GM21526 (cell line): ENCODE measurements around the gene PTGDS.

Source experiments
- ATAC-seq: cut with Tn5 transposase; IDR thresholded peaks from one replicate; pipeline ENCODE4 v1.9.1; 2021; ENCODE audit warnings: moderate library complexity; ENCODE audit not compliant: unreplicated experiment, low FRiP score

Gene PTGDS

GRCh38 chr9:136945333-136946227, 31.7 kb upstream of the PTGDS start:
- no peak for ATAC-seq

- no peak for ATAC-seq
Observed at GRCh38 chr9:136946228-136947027, 30.9 kb upstream of the PTGDS start.

DNA sequence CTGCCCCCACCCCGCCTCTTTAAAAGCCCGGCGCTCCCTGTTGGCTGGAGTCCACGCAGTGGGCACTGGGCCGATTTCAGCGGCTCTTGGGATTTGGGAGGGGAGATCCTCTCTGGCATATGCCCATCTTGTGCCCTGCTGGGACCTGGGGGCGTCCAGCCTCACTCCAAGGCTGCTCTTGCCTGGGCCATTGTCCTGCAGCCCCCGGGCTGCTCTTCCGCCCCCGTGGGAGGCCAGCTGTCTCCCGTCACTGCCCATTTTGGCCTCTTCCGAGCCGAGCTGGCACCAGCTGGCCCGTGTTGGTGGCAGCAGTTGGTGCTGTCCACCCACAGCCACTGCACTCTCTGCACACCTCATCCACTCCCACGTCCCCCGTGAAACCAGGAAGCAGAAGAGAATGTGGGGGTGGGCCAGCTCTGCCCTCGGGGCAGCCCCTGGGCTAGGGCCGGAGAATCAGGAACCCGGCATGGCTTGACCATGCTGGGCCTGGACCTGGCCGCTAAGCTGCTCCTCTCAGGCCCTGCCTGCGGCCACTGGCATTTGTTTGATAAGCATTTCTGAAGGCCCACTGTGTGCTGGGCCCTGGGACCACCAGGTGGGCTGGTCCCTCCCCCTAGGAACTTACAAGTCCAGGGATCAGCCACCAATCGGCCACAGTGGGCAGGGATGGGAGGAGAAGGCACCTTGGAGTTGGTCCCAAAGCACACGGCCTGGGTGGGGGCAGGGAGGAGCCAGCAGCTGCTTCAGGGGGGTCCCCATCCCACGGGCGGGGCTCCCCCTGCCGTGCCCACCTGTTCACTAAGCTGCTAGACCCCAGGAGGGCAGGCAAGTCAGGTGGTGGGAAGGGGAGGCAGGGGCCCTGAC, 30.0 kb upstream of the PTGDS start:
- no peak for ATAC-seq

DNA sequence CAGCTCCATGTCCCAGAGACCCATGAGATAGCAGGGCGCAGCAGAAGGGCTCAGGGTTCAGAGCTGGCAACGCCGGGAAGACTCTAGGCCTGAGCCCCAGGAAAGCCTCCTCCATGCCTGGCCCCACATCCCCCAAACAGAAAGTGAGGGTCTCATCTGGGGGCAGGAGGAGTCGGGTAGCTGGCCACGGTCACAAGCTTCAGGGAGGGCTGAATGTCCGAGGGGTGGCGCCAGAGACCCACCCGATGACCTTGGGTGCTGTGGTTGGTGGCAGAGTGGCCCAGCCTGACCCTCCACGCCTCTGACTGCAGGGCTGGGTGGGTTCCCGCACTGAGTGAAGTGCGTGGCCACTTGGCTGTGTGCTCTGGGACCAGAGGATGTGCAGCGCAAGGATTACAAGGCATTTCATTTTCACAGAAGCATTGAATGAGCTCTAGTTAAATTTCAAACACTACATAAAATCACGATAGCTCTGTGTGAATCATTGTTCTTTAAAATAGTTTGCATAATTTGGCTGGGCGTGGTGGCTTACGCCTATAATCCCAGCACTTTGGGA, 29.3 kb upstream of the PTGDS start:
- no peak for ATAC-seq

- ATAC-seq = no peak
Observed at GRCh38 chr9:136949239-136949816, 28.0 kb upstream of the PTGDS start.

GRCh38 chr9:136949817-136950655, 27.3 kb upstream of the PTGDS start:
- ATAC-seq = peak; percentile 75

DNA sequence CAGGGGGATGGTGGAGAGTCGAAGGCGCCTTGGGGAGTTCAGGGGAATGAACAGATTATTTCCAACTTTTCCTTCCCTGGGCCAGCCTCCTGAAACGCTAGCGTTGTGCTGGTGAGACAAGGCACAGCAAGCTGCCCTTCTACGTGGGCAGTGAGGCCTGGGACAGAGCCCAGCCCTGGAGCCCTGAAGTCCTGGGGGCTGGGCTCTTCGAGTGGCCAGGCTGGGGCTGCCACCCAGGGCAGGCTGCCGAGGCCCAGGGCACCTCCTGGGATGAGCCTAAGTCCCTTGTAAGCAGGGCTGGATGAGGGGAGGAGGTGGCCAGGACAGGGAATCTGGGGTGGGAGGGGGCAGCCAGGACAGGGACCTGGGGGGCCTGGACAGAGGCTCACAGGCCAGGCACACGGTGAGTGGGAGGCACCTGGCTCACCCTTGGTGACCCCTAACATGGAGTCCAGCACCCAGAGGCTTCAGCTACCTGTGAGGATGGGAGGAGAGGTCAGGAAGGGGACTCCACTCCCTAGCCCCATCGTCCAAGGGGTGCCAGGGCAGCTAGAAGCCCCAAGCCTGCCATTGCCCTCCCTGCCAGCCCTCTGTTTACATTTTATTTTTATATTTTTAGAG, 26.5 kb upstream of the PTGDS start:
- ATAC-seq = no peak

GRCh38 chr9:136951541-136952320, 25.6 kb upstream of the PTGDS start, which contains the start of gene LCN12:
LCN12 (plus strand) TSS chr9:136952273; CDS start chr9:136952328, 55 bp downstream.
- no peak for ATAC-seq

GRCh38 chr9:136952321-136952850, 24.9 kb upstream of the PTGDS start:
- ATAC-seq = no peak

- ATAC-seq = no peak
Observed at GRCh38 chr9:136952876-136953770, 24.2 kb upstream of the PTGDS start.

- no peak for ATAC-seq
Observed at GRCh38 chr9:136953771-136954269, 23.5 kb upstream of the PTGDS start.

DNA sequence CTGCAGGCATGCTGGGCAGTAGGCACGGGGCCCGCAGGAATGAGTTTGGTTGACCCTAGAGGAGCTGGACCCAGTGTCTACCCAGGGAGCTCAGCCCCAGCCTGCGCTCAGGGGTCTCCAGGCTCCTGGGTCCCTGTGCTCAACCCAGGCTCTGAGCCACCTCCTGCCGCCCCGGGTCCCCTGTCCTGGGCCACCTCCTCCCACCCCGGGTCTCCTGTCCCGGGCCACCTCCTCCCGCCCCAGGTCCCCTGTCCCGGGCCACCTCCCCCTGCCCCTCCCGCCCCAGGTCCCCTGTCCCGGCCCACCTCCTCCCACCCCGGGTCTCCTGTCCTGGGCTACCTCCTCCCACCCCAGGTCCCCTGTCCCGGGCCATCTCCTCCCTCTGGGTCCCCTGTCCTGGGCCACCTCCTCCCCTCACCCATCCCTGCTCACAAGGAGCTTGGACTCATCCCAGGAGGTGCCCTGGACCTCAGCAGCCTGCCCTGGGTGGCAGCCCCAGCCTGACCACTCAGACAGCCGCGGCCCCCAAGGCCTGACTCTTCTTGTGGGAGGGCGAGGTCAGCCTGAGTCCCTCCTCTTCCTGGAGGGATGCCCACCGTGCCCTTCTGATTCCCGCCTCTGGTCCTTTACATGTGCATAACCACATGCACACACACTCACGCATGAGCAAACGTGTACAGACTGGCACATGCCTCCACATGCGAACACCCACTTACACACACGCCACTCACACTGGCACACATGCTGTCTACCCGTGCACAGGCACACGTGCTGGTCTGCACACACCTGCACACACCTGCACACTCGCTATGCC, 22.8 kb upstream of the PTGDS start:
- ATAC-seq = no peak

- no peak for ATAC-seq
Observed at GRCh38 chr9:136955202-136955942, 21.9 kb upstream of the PTGDS start.

GRCh38 chr9:136955943-136956335, 21.4 kb upstream of the PTGDS start:
- no peak for ATAC-seq

DNA sequence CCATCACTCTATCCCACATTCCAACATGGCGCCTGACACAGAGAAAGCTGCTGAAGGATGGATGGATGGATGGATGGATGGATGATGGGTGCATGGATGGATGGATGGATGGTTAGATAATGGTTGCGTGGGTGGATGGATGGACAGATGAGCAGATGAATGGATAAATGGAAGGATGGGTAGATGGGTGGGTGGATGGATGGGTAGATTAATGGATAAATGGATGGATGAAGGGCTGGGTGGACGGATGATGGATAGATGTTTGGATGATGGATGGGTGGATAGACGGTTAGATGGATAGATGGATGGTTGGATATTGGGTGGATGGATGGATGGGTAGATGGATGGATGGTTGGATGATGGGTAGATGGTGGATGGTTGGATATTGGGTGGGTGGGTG, 20.7 kb upstream of the PTGDS start:
- no peak for ATAC-seq
